ENCODE measurements around the gene GPX4. TPM values are rescaled to one million over a fixed set of nuclear protein-coding genes. Genes with fewer than 3 reads are reported as not detected.

Gene GPX4
- total RNA-seq, 1 donor from 2014 or later = 289 TPM

DNA sequence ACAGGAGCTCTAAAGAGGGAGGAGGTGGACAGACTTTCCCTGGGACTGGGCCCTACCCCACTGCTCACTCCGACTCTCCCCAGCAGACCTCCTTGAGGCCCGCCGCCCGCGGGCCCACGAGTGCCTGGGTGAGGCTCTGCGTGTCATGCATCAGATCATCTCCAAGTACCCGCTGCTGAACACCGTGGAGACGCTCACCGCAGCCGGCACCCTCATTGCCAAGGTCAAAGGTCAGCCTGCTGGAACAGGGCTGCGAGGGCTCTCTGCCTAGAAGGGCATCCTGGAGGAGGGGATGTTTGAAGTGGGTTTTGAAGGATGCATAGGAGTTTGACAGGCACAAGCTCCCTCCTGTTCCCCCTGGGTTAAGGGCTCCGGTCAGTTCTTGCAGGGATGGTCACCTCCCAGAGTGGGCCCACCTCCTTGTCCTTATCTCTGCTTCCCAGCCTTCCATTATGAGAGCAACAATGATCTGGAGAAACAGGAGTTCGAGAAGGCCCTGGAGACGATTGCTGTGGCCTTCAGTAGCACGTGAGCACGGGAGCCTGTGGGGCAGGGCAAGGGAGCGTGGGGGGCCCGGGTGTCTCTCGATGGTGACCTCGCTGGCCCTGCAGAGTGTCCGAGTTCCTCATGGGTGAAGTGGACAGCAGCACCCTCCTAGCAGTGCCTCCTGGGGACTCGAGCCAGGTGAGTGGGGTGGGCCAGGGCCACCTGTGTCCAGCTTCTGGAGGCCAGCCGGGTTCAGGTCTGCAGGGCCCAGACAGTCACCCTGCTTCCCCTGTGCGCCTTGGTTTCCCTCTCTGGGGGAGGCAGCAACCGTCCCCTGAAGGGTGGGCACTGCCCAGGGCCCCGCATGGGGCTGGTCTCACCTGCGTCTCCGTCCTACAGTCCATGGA lies 30.5 kb upstream of the GPX4 start:
- no peak for DNase-seq (ENCODE audit: low spot score)
- Histone ChIP-seq H3K79me2 (ENCODE audit: low read depth) (no peaks in the 10 kb centered on the region), H3K36me3 (no peaks in the 10 kb centered on the region), H3K27me3 (peaks cover 43% of the 10 kb centered on the region), H3K9ac (no peak overlapping the region), H4K20me1 (ENCODE audit: low read depth) (peaks cover 18% of the 10 kb centered on the region), H3K27ac (no peak overlapping the region), H3K4me3 (no peak overlapping the region), H3K4me1 (no peaks in the 10 kb centered on the region), H3F3A (ENCODE audit: low read depth) (peaks cover 31% of the 10 kb centered on the region), H2AFZ (replicated peaks) (no peak overlapping the region), H3K4me2 (no peak overlapping the region), H3K9me3 (ENCODE audit: low read depth) (no peaks in the 10 kb centered on the region)
- Mint-ChIP-seq H3K27me3 (ENCODE audit: insufficient read depth, low read depth) (peaks cover 26% of the 10 kb centered on the region), H3K4me1 (peaks cover 9% of the 10 kb centered on the region), H3K4me3 (no peak overlapping the region), H3K27ac (no peak overlapping the region), H3K36me3 (no peaks in the 10 kb centered on the region), H3K9me3 (peaks cover 3% of the 10 kb centered on the region)
- TF ChIP-seq, protein P1, sequence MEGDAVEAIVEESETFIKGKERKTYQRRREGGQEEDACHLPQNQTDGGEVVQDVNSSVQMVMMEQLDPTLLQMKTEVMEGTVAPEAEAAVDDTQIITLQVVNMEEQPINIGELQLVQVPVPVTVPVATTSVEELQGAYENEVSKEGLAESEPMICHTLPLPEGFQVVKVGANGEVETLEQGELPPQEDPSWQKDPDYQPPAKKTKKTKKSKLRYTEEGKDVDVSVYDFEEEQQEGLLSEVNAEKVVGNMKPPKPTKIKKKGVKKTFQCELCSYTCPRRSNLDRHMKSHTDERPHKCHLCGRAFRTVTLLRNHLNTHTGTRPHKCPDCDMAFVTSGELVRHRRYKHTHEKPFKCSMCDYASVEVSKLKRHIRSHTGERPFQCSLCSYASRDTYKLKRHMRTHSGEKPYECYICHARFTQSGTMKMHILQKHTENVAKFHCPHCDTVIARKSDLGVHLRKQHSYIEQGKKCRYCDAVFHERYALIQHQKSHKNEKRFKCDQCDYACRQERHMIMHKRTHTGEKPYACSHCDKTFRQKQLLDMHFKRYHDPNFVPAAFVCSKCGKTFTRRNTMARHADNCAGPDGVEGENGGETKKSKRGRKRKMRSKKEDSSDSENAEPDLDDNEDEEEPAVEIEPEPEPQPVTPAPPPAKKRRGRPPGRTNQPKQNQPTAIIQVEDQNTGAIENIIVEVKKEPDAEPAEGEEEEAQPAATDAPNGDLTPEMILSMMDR (IDR thresholded peaks at IDR 0.05) = no peak
- TF ChIP-seq EZH2phosphoT487 (IDR thresholded peaks at IDR 0.05) = no peak
- no peak for TF ChIP-seq EZH2 (IDR thresholded peaks at IDR 0.05)

DNA sequence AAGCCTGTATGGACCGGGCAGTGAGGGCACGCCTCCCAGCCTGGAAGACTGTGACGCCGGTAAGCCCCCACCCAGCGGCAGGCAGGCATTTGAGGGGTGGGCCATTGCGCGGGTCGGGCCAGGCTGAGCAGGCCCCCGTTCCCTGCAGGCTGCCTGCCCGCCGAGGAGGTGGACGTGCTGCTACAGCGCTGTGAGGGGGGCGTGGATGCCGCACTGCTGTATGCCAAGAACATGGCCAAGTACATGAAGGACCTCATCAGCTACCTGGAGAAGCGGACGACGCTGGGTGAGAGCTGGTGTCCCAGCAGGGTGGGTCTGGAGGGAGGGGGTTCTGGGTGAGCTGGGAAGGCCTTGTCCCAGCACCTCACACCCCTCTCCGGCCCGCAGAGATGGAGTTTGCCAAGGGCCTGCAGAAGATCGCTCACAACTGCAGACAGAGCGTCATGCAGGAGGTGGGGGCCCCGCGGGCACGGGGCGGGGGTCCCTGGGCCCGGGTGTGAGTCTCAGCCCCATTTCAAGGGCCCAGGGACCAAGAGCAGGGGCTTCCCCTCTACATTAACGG lies 29.8 kb upstream of the GPX4 start:
- H3K4me1 Mint-ChIP-seq = peaks cover 7% of the 10 kb centered on the region
- Histone ChIP-seq H3K9ac (no peak overlapping the region), H3K9me3 (ENCODE audit: low read depth) (no peaks in the 10 kb centered on the region), H3K27me3 (peaks cover 36% of the 10 kb centered on the region), H3K4me3 (no peak overlapping the region), H3K79me2 (ENCODE audit: low read depth) (no peaks in the 10 kb centered on the region), H3K4me2 (no peak overlapping the region), H3K4me1 (no peaks in the 10 kb centered on the region), H2AFZ (replicated peaks) (no peak overlapping the region), H3K36me3 (no peaks in the 10 kb centered on the region), H3F3A (ENCODE audit: low read depth) (peaks cover 31% of the 10 kb centered on the region), H4K20me1 (ENCODE audit: low read depth) (peaks cover 18% of the 10 kb centered on the region), H3K27ac (no peak overlapping the region)
- no peaks in the 10 kb centered on the region for H3K36me3 Mint-ChIP-seq
- TF ChIP-seq EZH2 (IDR thresholded peaks at IDR 0.05) (no peak), EZH2phosphoT487 (IDR thresholded peaks at IDR 0.05) (no peak)
- TF ChIP-seq, protein P1 (IDR thresholded peaks at IDR 0.05) = no peak
- no peak overlapping the region for H3K27ac Mint-ChIP-seq
- DNase-seq (ENCODE audit: low spot score) = no peak
- H3K4me3 Mint-ChIP-seq = no peak overlapping the region
- peaks cover 23% of the 10 kb centered on the region for H3K27me3 Mint-ChIP-seq (ENCODE audit: insufficient read depth, low read depth)
- H3K9me3 Mint-ChIP-seq = peaks cover 3% of the 10 kb centered on the region

DNA sequence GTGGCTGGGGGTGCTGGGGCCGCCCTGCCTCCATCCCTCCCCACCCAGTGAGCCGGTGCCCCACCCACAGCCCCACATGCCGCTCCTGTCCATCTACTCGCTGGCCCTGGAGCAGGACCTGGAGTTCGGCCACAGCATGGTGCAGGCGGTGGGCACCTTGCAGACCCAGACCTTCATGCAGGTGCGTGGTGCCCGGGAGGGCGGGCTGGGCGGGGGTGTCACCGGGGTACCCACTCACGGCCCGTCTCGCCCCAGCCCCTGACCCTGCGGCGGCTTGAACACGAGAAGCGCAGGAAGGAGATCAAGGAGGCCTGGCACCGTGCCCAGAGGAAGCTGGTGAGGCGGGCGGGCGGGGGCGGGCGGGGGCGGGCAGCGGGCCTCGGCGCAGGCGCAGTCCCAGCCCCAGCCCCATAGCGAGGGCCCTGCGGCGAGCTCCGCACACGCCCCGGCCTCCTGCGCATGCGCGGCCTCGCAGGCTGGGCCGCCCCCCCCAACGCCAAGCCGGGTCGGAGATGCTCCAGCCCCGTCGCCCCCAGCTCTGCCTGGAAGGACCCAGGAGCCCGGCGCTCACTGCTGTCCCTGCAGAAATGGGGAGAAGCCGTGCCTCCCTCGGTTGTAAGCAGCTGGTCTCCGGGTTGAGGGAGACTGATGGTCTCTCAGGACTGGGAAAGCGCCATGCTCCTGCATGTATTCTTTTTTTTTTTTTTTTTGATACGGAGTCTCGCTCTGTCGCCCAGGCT lies 29.1 kb upstream of the GPX4 start:
- H3F3A ChIP-seq (ENCODE audit: low read depth) = peaks cover 32% of the 10 kb centered on the region
- TF ChIP-seq, protein P1 (IDR thresholded peaks at IDR 0.05) = no peak
- no peak for TF ChIP-seq EZH2 (IDR thresholded peaks at IDR 0.05)
- no peak for TF ChIP-seq EZH2phosphoT487 (IDR thresholded peaks at IDR 0.05)
- Mint-ChIP-seq H3K27ac (no peak overlapping the region), H3K4me1 (peaks cover 7% of the 10 kb centered on the region), H3K4me3 (no peak overlapping the region), H3K9me3 (peaks cover 3% of the 10 kb centered on the region), H3K36me3 (no peaks in the 10 kb centered on the region), H3K27me3 (ENCODE audit: insufficient read depth, low read depth) (peaks cover 20% of the 10 kb centered on the region)
- no peaks in the 10 kb centered on the region for H3K79me2 ChIP-seq (ENCODE audit: low read depth)
- no peak overlapping the region for H3K4me2 ChIP-seq
- no peak overlapping the region for H3K9ac ChIP-seq
- H3K36me3 ChIP-seq = no peaks in the 10 kb centered on the region
- H3K9me3 ChIP-seq (ENCODE audit: low read depth) = no peaks in the 10 kb centered on the region
- DNase-seq (ENCODE audit: low spot score) = no peak
- no peak overlapping the region for H3K4me3 ChIP-seq
- peaks cover 29% of the 10 kb centered on the region for H3K27me3 ChIP-seq
- H3K27ac ChIP-seq = no peak overlapping the region
- H4K20me1 ChIP-seq (ENCODE audit: low read depth) = peaks cover 18% of the 10 kb centered on the region
- H3K4me1 ChIP-seq = no peaks in the 10 kb centered on the region
- no peak overlapping the region for H2AFZ ChIP-seq (replicated peaks)

Measured in neural progenitor cell (in vitro differentiated cells).